Panc1 (cell line): ENCODE data around the gene C19orf25. TPM values are rescaled to one million over a fixed set of nuclear protein-coding genes. Genes with fewer than 3 reads are reported as not detected.

ENCODE experiments used
- ATAC-seq: fragments of 200-7000 bp; cut with Tn5 transposase; 2 replicates; pipeline ENCODE4 v1.9.1; 2020; ENCODE audit warnings: mild to moderate bottlenecking, moderate library complexity
- BruUV-seq: library from RNA; stranded (reverse); fragments of 400-500 nt; replicated peaks from 2 replicates; lab custom pipeline; 2021; lab: Mats Ljungman, UMichigan
- CTCF ChIA-PET: fragments of 300-600 bp; sonication (Branson Sonifier 250); formaldehyde crosslinking; loops from one replicate; lab custom pipeline; 2022; ENCODE audit warnings: antibody characterized with exemption; lab: Charles Lee
- POLR2A ChIA-PET: fragments of 300-600 bp; sonication (Branson Sonifier 250); formaldehyde crosslinking; loops from one replicate; lab custom pipeline; 2022; ENCODE audit warnings: antibody characterized with exemption; lab: Charles Lee
- DNase-seq: peaks from one replicate; pipeline ENCODE4 v3.0.0-alpha.2; 2010; ENCODE audit warnings: low read depth, low spot score
- H3K27ac ChIP-seq: 2 replicates; pipeline ENCODE4 v1.5.1; 2011; ENCODE audit warnings: mild to moderate bottlenecking, low read length, inconsistent platforms
- H3K27me3 ChIP-seq: fragments of 200-500 bp; sonication (Bioruptor generic); 2 replicates; pipeline ENCODE4 v1.6.0; 2014; ENCODE audit warnings: low read length, inconsistent platforms; ENCODE audit not compliant: control insufficient read depth, insufficient read depth
- H3K36me3 ChIP-seq: fragments of 200-500 bp; sonication (Bioruptor generic); 2 replicates; pipeline ENCODE4 v1.5.1; 2014; ENCODE audit warnings: inconsistent platforms, mild to moderate bottlenecking, low read length, moderate library complexity; ENCODE audit not compliant: control insufficient read depth, insufficient read depth
- H3K4me1 ChIP-seq: 2 replicates; pipeline ENCODE4 v1.5.1; 2011; ENCODE audit warnings: inconsistent platforms, mild to moderate bottlenecking, low read length, moderate library complexity; ENCODE audit not compliant: control insufficient read depth, insufficient read depth
- H3K4me3 ChIP-seq, 2 experiments: 2 replicates each; pipeline ENCODE4 v1.5.1; 2011 to 2012; ENCODE audit warnings: low read depth in 2 of 2, low read length in 2 of 2, mild to moderate bottlenecking in 2 of 2, inconsistent platforms in 1 of 2, moderate library complexity in 1 of 2
- H3K9me3 ChIP-seq: fragments of 200-500 bp; sonication (Bioruptor generic); 2 replicates; pipeline ENCODE4 v1.5.1; 2014; ENCODE audit warnings: low read depth, mild to moderate bottlenecking, inconsistent platforms, low read length, moderate library complexity; ENCODE audit not compliant: control insufficient read depth, insufficient read depth
- CTCF ChIP-seq: fragments of 450-650 bp; IDR thresholded peaks from 2 replicates; pipeline ENCODE4 v1.5.1; 2017; ENCODE audit warnings: mild to moderate bottlenecking
- POLR2AphosphoS5 ChIP-seq: IDR thresholded peaks from 2 replicates; pipeline ENCODE4 v1.6.1; 2012; ENCODE audit warnings: mild to moderate bottlenecking, low read depth, low read length, moderate library complexity
- REST ChIP-seq, 2 experiments: IDR thresholded peaks; 2 replicates each; pipeline ENCODE4 v1.6.1; 2011 to 2012; ENCODE audit warnings: low read depth in 2 of 2, control low read depth in 1 of 2, low read length in 1 of 2, mild to moderate bottlenecking in 1 of 2, moderate library complexity in 1 of 2; ENCODE audit not compliant: insufficient read depth in 1 of 2
- SIN3A ChIP-seq: IDR thresholded peaks from 2 replicates; pipeline ENCODE4 v1.6.1; 2012; ENCODE audit warnings: low read depth, mild to moderate bottlenecking, low read length, moderate library complexity, borderline replicate concordance; ENCODE audit not compliant: insufficient read depth
- TCF7L2 ChIP-seq: IDR thresholded peaks from 2 replicates; pipeline ENCODE4 v1.6.1; 2011; ENCODE audit warnings: mild to moderate bottlenecking, low read depth, low read length, inconsistent platforms
- in situ Hi-C: cut with HindIII; loops from 2 replicates; pipeline ENCODE4 v1.10.0; 2016; ENCODE audit warnings: low sequenced_read_pairs, low pct_unique_long_range_greater_than_20kb
- intact Hi-C: fragments of 100-400 bp; cut with micrococcal nuclease; formaldehyde crosslinking; loops from one replicate; pipeline ENCODE4 v1.10.0; 2022; ENCODE audit not compliant: unreplicated experiment
- total RNA-seq: library from RNA; stranded (reverse); gene quantifications from one replicate; pipeline ENCODE4 v1.2.1, GENCODE V29; 2021; ENCODE audit not compliant: unreplicated experiment

Gene C19orf25
- total RNA-seq, 1 experiment from 2014 or later, result 34.7 TPM

- BruUV-seq, result no TSS peak
- Histone ChIP-seq H3K9me3 (no peaks in the 10 kb centered on the region), H3K27ac (no peak overlapping the region), H3K4me3 (no peak overlapping the region), H3K4me1 (no peaks in the 10 kb centered on the region; the same call in 1 of the 2 replicates), H3K36me3 (no peaks in the 10 kb centered on the region; the same call in 1 of the 2 replicates), H3K27me3 (no peaks in the 10 kb centered on the region)
- ATAC-seq, result no peak
- intact Hi-C loops, result no loop called here
- ChIA-PET CTCF (no interaction called here), POLR2A (no interaction called here)
- in situ Hi-C loops, result no loop called here
- TF ChIP-seq POLR2AphosphoS5 (no peak), CTCF (no peak), REST (IDR thresholded peaks at IDR 0.05; ENCODE audit: insufficient read depth in 1 of 2, low read depth in 2 of 2, low read length in 1 of 2) (no peak), TCF7L2 (no peak), SIN3A (no peak)
- DNase-seq, result no peak
These were observed 9.2 kb upstream of the C19orf25 start for GRCh38 chr19:1488282-1488601.

GRCh38 chr19:1487576-1488281 lies 8.7 kb upstream of the C19orf25 start:
- ATAC-seq, result no peak
- POLR2A ChIA-PET, result no interaction called here
- Histone ChIP-seq H3K27me3 (no peaks in the 10 kb centered on the region), H3K4me1 (no peaks in the 10 kb centered on the region; the same call in 1 of the 2 replicates), H3K36me3 (no peaks in the 10 kb centered on the region; the same call in 1 of the 2 replicates), H3K27ac (no peak overlapping the region), H3K9me3 (no peaks in the 10 kb centered on the region), H3K4me3 (no peak overlapping the region)
- CTCF ChIA-PET, result no interaction called here
- intact Hi-C loops (no loop called here), in situ Hi-C loops (no loop called here)
- BruUV-seq, result no TSS peak
- DNase-seq, result no peak
- TF ChIP-seq REST (IDR thresholded peaks at IDR 0.05; ENCODE audit: insufficient read depth in 1 of 2, low read depth in 2 of 2, low read length in 1 of 2), result no peak
- no peak for TF ChIP-seq POLR2AphosphoS5
- TF ChIP-seq CTCF, result no peak
- TF ChIP-seq TCF7L2, result no peak
- no peak for TF ChIP-seq SIN3A
